ENCODE measurements around the gene HAP1.
"Not testable (repeated sequence)": the region's sequence is repeated elsewhere in the genome, so short reads cannot be mapped to it uniquely, and the experiment has no call there.

The HAP1 gene, protein sequence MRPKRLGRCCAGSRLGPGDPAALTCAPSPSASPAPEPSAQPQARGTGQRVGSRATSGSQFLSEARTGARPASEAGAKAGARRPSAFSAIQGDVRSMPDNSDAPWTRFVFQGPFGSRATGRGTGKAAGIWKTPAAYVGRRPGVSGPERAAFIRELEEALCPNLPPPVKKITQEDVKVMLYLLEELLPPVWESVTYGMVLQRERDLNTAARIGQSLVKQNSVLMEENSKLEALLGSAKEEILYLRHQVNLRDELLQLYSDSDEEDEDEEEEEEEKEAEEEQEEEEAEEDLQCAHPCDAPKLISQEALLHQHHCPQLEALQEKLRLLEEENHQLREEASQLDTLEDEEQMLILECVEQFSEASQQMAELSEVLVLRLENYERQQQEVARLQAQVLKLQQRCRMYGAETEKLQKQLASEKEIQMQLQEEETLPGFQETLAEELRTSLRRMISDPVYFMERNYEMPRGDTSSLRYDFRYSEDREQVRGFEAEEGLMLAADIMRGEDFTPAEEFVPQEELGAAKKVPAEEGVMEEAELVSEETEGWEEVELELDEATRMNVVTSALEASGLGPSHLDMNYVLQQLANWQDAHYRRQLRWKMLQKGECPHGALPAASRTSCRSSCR

GRCh38 chr17:41734139-41734948 is at the start of gene HAP1:
TSS of gene HAP1 (minus strand) at chr17:41734643. CDS start at chr17:41734634, 9 bp downstream.
- DNase-seq (ENCODE audit: low read depth) = no peak

- no peak for DNase-seq (ENCODE audit: low read depth)
Observed at GRCh38 chr17:41782142-41782541, 47.7 kb upstream of the HAP1 start.

DNA sequence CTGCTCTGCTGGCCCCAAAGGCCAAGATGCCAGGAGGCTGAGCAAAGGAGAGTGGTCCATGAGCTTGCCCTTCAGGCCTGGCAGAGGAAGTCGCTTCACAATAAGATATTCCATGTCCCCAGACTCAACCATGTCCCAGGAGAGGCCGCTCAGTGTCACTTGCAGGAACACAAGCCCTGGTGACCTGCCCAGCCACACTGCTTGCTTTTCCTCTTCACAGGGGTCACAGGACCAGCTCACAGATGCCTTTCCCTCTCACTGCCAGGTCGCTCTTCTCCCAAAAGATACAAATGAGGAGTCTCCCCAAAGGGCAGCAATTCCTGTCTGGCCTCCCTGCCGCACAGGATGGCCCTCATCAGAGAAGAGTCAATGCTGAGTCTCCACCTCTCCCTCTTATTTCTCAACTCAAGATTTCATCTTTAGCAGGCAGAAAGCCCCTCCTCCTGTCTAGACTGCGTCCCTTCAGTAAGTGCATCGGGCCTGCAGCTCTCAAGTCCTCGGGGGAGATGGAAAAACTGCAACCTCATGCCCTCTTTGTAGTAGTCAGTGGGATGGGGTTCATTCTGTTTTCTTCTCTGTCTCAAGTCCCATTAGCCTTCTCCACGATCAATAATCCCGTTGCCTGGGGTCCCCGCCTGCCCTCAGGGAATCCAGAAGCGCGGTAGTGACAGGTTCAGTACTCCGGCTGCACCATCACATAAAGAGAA is 47.1 kb upstream of the HAP1 start:
- DNase-seq (ENCODE audit: low read depth) = no peak

GRCh38 chr17:41779954-41780353 is 45.5 kb upstream of the HAP1 start:
- no peak for DNase-seq (ENCODE audit: low read depth)

DNA sequence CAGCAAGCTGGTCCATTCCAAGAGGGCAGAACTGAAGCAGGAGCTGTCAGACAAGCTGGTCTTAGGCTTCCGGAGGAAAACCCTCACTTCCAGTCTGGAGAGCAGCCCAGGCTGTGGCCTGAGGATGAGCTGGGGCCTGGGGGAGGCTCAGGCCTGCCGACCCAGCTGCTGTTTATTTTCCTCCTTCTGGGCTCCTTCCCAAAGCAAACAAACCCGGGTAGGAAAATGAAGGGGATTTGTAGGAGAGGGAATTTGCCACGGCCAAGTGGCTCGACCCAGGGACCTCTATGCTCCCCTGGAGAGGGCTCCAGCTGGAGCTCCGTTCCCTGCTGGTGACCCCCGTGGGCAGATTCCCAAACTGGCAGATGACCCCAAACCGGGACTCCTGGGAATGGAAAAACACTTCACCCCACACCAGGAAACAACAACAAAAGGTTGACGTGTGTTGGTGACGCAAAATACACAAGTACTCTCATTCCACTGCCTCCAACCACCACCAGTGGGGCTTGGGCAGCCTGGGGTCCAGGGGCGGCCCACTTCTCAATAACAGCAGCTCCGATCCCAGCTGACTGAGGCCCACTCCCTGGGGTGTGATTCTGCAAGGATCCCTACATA is 43.2 kb upstream of the HAP1 start:
- no peak for DNase-seq (ENCODE audit: low read depth)

- no peak for DNase-seq (ENCODE audit: low read depth)
Observed at GRCh38 chr17:41777157-41777573, 42.7 kb upstream of the HAP1 start.

DNA sequence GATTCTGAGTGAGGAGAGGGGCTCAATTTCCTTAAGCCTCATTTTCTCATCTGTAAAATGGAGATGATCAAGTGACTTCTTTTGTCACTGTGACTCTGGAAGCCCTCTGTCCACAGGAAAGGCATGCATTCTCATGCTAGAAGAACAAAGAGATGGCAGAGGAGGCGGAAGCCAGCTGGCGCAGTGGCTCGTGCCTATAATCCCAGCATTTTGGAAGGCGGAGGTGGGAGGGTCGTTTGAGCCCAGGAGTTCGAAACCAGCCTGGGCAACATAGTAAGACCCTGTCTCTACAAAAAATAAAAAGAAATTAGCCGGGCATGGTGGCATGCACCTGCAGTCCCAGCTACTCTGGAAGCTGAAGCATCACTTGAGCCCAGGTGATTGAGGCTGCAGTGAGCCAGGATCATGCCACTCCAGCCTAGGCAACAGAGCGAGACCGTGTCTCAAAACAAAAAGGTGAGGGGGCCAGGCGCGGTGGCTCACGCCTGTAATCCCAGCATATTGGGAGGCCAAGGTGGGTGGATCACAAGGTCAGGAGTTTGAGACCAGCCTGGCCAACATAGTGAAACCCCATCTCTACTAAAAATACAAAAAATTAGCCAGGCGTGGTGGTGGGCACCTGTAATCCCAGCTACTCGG is 41.9 kb upstream of the HAP1 start:
- DNase-seq (ENCODE audit: low read depth) = not testable (repeated sequence)

- no peak for DNase-seq (ENCODE audit: low read depth)
Observed at GRCh38 chr17:41775394-41776226, 41.2 kb upstream of the HAP1 start.

GRCh38 chr17:41773731-41774193 is 39.3 kb upstream of the HAP1 start:
- no peak for DNase-seq (ENCODE audit: low read depth)

DNA sequence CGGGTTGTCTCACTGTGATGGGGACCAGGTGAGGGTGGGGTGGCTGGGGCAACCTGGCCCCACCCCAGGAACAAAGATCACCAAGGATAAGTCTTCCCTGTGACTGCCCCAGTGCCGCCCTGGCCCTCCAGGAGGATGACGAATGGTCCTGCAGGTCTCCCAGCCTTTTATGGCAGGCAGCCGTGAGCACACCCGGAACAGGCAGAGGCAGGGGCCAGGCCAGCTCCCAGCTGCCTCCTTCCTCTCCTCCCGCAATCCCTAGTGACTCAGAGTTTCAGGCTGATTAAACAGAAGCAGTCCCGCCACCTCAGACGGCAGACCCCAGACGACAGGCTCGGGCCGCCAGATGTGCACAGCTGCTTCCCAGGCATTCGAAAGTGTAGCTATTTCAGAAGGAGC is 38.7 kb upstream of the HAP1 start:
- no peak for DNase-seq (ENCODE audit: low read depth)

DNA sequence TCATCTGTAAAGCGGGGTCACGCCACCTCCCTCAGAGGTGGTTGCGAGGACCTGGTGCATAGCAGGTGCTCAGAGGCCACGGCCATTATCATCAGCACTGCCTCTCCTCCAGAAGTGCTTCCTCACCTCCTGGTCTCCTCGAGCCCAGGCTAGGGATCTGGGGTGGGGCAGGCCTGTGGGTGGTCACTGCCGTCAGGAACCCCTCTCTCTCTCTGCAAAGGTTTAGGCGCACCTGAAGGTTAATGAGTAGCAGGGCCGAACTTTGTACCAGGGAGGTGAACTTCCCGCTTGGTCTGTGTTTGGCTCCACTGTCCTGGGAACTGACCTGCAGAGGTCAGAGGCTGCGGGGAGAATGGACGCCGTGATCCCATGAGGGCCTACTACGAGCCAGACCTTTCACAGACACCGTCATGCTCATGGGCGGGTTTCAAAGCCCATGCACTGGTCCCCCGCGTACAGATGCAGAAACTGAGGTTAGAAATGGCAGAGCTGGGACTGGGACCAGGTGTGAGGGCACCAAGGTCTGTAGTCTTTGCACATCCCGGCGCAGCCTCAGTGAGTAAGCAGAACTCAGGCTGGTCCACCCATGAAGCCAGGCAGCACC is 38.2 kb upstream of the HAP1 start:
- no peak for DNase-seq (ENCODE audit: low read depth)

DNA sequence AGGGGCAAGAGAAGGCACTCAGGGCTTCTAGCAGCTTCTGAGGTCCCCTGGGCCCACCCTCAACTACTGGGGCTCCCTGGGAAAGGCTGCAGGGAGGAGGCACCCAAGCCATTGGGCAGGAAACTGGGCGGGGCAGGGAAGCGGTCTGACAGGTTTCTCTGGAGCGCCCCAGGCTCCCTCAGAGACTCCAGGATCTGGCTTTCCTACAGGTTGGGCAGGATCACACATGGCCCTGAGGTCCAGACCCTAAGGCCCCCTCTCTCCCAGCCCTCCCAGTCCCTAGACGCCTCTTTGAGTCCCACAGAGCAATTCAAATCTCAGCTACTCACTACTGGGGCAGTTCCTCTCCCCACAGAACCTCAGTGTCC is 37.8 kb upstream of the HAP1 start:
- no peak for DNase-seq (ENCODE audit: low read depth)

DNA sequence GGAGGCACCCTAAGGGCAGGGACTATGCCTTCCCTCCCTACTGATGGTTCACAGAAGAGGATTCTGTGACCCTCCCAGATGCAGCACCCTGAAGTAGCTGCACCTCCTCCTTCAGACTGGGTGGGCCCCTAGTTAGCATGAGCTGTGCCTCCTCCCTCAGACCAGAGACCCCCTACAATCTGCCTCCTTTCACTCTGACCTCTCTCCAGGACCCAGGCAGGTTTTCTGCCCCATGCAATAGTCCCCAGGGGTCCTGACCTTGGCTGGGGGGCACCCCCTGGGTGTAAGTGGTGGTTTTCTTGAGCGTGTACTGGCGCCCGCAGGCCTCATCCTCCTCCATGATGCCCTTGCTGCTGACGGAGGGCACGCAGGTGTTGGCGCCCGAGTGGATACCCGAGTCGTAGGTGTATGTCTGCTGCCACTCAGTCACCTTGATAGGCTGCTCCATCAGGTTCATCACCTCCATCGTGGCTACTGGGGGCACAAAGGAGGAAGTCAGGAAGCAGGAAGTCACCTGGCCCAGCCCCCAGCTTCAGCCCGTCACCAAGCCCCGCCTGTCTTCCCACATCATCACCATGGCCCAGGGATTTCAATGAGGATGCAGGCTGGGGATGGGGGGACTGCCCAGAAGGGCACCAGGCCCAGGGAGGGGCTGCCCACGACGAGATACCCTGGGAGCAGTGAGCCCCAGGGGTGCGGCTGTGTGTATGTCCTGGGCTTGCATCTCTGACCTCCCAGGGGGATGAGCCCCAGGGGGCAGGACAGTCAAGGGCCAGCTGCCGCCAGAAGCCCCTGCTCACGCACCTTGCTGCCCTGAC is 37.2 kb upstream of the HAP1 start:
- DNase-seq (ENCODE audit: low read depth) = no peak

DNA sequence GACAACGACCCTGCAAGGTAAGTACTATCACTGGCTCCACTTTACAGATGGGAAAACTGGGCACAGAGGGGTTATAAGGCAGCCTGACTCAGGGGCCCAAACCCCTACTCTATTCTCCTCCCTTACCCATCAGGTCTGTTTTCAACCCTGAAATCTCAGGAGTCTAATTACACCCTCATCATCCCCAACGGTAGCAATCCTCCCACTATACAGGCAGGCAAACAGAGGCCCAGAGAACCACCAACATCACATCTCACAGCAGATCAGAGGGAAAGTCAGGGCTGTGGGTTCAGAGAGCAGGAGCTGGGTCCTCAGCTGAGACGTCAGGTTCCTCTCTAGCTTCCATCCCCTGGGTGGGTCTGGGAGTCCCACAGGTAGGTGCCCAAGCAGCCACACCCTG is 35.5 kb upstream of the HAP1 start:
- no peak for DNase-seq (ENCODE audit: low read depth)

- no peak for DNase-seq (ENCODE audit: low read depth)
Observed at GRCh38 chr17:41769346-41769862, 35.0 kb upstream of the HAP1 start.

- no peak for DNase-seq (ENCODE audit: low read depth)
Observed at GRCh38 chr17:41768682-41769288, 34.3 kb upstream of the HAP1 start.

GRCh38 chr17:41767324-41768042 is 33.0 kb upstream of the HAP1 start:
- DNase-seq (ENCODE audit: low read depth) = no peak

GRCh38 chr17:41766135-41766534 is 31.7 kb upstream of the HAP1 start:
- DNase-seq (ENCODE audit: low read depth) = no peak

All from T-helper 22 cell (primary cell).